K562 (cell line): ENCODE measurements around the gene BCHE. TPM values are rescaled to one million over a fixed set of nuclear protein-coding genes. Genes with fewer than 3 reads are reported as not detected.

ENCODE experiments used
- EWSR1 ChIP-seq: fragments of 450-650 bp; IDR thresholded peaks from 2 replicates; pipeline ENCODE4 v1.6.1; 2018; ENCODE audit warnings: borderline replicate concordance, mild to moderate bottlenecking, low read depth, moderate library complexity; ENCODE audit not compliant: partially characterized antibody
- NFIX ChIP-seq: fragments of 250-450 bp; sonication (Bioruptor Pico); IDR thresholded peaks from 2 replicates; pipeline ENCODE4 v1.4.0; 2020; ENCODE audit warnings: low read depth, mild to moderate bottlenecking, moderate library complexity
- NFRKB ChIP-seq: fragments of 450-650 bp; IDR thresholded peaks from 2 replicates; pipeline ENCODE4 v1.6.1; 2016; ENCODE audit warnings: low read depth
- RFX1 ChIP-seq: fragments of 450-650 bp; IDR thresholded peaks from 2 replicates; pipeline ENCODE4 v1.6.1; 2016; ENCODE audit warnings: mild to moderate bottlenecking, moderate library complexity
- RHOXF2B ChIP-seq: fragments of 250-450 bp; sonication (Bioruptor Pico); conservative IDR thresholded peaks from 2 replicates; pipeline ENCODE4 v1.5.1; 2021
- TEAD1 ChIP-seq, 2 experiments: fragments of 450-650 bp in 1 of 2; sonication (generic) in 1 of 2; formaldehyde crosslinking; IDR thresholded peaks; 2 replicates each; pipeline versions ENCODE4 v1.4.0 to v1.8.0; 2020 to 2022; ENCODE audit warnings: mild to moderate bottlenecking in 2 of 2, missing genetic modification reagents in 1 of 2
- TSHZ1 ChIP-seq: fragments of 250-450 bp; sonication (Bioruptor Pico); IDR thresholded peaks from 2 replicates; pipeline ENCODE4 v1.4.0; 2020; ENCODE audit warnings: mild to moderate bottlenecking, moderate library complexity
- ZBTB8A ChIP-seq: fragments of 450-650 bp; IDR thresholded peaks from 2 replicates; pipeline ENCODE4 v1.6.1; 2018; ENCODE audit warnings: mild to moderate bottlenecking, moderate library complexity; ENCODE audit not compliant: partially characterized antibody
- ZNF766 ChIP-seq: fragments of 200-800 bp; sonication (Bioruptor generic); conservative IDR thresholded peaks from 2 replicates; pipeline ENCODE4 v1.6.1; 2016; ENCODE audit warnings: missing genetic modification characterization, missing compliant biosample characterization
- ZNF778 ChIP-seq: fragments of 450-650 bp; formaldehyde crosslinking; IDR thresholded peaks from 2 replicates; pipeline ENCODE4 v1.4.0; 2020; ENCODE audit warnings: mild to moderate bottlenecking, moderate library complexity
- polyA plus RNA-seq, 8 experiments: library from polyadenylated mRNA; depleted of rRNA in 4 of 8; stranded (reverse) in 5 of 8; unstranded in 3 of 8; fragments of >200 nt; fragmentation: Nextera tagmentation in 2 of 8; fragmentation: Illumina TruSeq in 1 of 8; extraction: Ambion mirVana in 2 of 8; extraction: Trizol in 1 of 8; gene quantifications; 2 replicates each; pipeline versions ENCODE4 v1.2.1 to v1.2.3, GENCODE V29; 2011 to 2014; ENCODE audit warnings: inconsistent platforms in 1 of 8, missing spikeins in 1 of 8
- total RNA-seq, 7 experiments: library from RNA; depleted of rRNA in 6 of 7; stranded (reverse); fragments of >200 nt in 6 of 7; fragmentation: Illumina TruSeq in 2 of 7; extraction: Trizol in 2 of 7; gene quantifications; 2 replicates each; pipeline versions ENCODE4 v1.2.1 to v1.2.3, GENCODE V29; 2011 to 2021; ENCODE audit warnings: low replicate concordance in 1 of 7

The BCHE gene
- total and polyA plus RNA-seq, 9 of the 15 experiments (the other 6 are each of a cell fraction or from before 2014, with no cell fraction given), result 0.09 to 0.24 (median 0.12) TPM; not detected in 2

GRCh38 chr3:165746874-165747273 is 90.3 kb downstream of the BCHE start (continued):
- TF ChIP-seq TSHZ1 (CRISPR knock-in tag), result no peak
- TF ChIP-seq NFIX (CRISPR knock-in tag), result no peak
- no peak for TF ChIP-seq TEAD1 (CRISPR knock-in tag; IDR thresholded peaks at IDR 0.05)
- no peak for TF ChIP-seq RFX1
- TF ChIP-seq ZNF766 (CRISPR knock-in tag), result no peak
- TF ChIP-seq RHOXF2B (CRISPR knock-in tag), result no peak
- TF ChIP-seq EWSR1, result no peak
- TF ChIP-seq ZNF778, result no peak
- no peak for TF ChIP-seq ZBTB8A
- TF ChIP-seq NFRKB, result no peak
